HG02798 (cell line): ENCODE measurements around the gene ALG8.
"Not testable (repeated sequence)": the region's sequence is repeated elsewhere in the genome, so short reads cannot be mapped to it uniquely, and the experiment has no call there.

Experiments
- ATAC-seq: cut with Tn5 transposase; IDR thresholded peaks from one replicate; pipeline ENCODE4 v1.9.1; 2021; ENCODE audit warnings: mild to moderate bottlenecking; ENCODE audit not compliant: unreplicated experiment, poor library complexity

Gene ALG8

GRCh38 chr11:78076733-78077403 is 62.6 kb downstream of the ALG8 start:
- no peak for ATAC-seq

- no peak for ATAC-seq
These were observed 64.7 kb downstream of the ALG8 start for GRCh38 chr11:78074756-78075155.

GRCh38 chr11:78072455-78072854 is 67.0 kb downstream of the ALG8 start:
- no peak for ATAC-seq

- no peak for ATAC-seq
These were observed 67.7 kb downstream of the ALG8 start for GRCh38 chr11:78071717-78072116.

- no peak for ATAC-seq
These were observed 68.8 kb downstream of the ALG8 start for GRCh38 chr11:78070621-78071020.

- no peak for ATAC-seq
These were observed 70.0 kb downstream of the ALG8 start for GRCh38 chr11:78069465-78069864.

GRCh38 chr11:78067704-78068103 is 71.7 kb downstream of the ALG8 start:
- ATAC-seq, result no peak

- no peak for ATAC-seq
These were observed 73.0 kb downstream of the ALG8 start for GRCh38 chr11:78066471-78066870.

GRCh38 chr11:78065203-78065602 is 74.2 kb downstream of the ALG8 start:
- no peak for ATAC-seq

- ATAC-seq, result no peak
These were observed 75.8 kb downstream of the ALG8 start, which contains the start of gene THRSP for GRCh38 chr11:78063440-78064181. TSS of gene THRSP (plus strand) at chr11:78063861. CDS start at chr11:78063882, 21 bp downstream.

- ATAC-seq, result no peak
These were observed 76.8 kb downstream of the ALG8 start for GRCh38 chr11:78062671-78063070.

- ATAC-seq, result no peak
These were observed 77.5 kb downstream of the ALG8 start for GRCh38 chr11:78061921-78062311.

GRCh38 chr11:78061088-78061920 is 78.1 kb downstream of the ALG8 start:
- ATAC-seq, result no peak

GRCh38 chr11:78060533-78060932 is 78.9 kb downstream of the ALG8 start:
- no peak for ATAC-seq

- not testable (repeated sequence) for ATAC-seq
These were observed 79.6 kb downstream of the ALG8 start for GRCh38 chr11:78059749-78060328.

GRCh38 chr11:78057462-78058055 is 81.9 kb downstream of the ALG8 start:
- ATAC-seq, result no peak

- ATAC-seq, result no peak
These were observed 83.3 kb downstream of the ALG8 start for GRCh38 chr11:78056093-78056492.

- ATAC-seq, result no peak
These were observed 84.5 kb downstream of the ALG8 start for GRCh38 chr11:78054971-78055370.

- ATAC-seq, result no peak
These were observed 88.2 kb downstream of the ALG8 start for GRCh38 chr11:78050964-78051831.
